Measurements from ENCODE around the gene TBC1D22B.

DNA sequence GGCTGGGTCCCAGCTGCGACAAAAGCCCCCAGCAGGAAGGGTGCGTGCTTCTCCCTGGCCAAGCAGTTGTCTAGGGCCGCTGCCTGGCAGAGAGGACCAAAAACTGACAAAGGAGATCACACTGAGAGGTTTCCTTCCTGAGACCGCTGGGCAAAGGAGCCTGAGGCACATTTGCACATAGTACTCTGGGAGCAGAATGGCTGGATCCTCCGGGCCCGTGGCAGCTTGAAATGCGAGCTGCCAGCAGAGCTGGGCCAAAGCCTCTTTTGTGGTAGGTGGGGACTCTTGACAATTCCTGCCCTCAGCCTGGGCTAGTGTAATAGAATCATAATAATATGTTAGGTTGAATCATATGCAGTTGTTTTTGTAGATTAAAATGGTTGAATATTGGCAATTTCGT, 63.1 kb downstream of the TBC1D22B start:
- TF ChIP-seq, protein P1, sequence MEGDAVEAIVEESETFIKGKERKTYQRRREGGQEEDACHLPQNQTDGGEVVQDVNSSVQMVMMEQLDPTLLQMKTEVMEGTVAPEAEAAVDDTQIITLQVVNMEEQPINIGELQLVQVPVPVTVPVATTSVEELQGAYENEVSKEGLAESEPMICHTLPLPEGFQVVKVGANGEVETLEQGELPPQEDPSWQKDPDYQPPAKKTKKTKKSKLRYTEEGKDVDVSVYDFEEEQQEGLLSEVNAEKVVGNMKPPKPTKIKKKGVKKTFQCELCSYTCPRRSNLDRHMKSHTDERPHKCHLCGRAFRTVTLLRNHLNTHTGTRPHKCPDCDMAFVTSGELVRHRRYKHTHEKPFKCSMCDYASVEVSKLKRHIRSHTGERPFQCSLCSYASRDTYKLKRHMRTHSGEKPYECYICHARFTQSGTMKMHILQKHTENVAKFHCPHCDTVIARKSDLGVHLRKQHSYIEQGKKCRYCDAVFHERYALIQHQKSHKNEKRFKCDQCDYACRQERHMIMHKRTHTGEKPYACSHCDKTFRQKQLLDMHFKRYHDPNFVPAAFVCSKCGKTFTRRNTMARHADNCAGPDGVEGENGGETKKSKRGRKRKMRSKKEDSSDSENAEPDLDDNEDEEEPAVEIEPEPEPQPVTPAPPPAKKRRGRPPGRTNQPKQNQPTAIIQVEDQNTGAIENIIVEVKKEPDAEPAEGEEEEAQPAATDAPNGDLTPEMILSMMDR (IDR thresholded peaks at IDR 0.05; ENCODE audit: low read depth, low read length, poor library complexity, severe bottlenecking) = no peak
- no peak for TF ChIP-seq EZH2phosphoT487 (IDR thresholded peaks at IDR 0.05; ENCODE audit: borderline replicate concordance, low read length)

Measured in DOHH2 (cell line).